ENCODE data around the gene MBLAC2.

DNA sequence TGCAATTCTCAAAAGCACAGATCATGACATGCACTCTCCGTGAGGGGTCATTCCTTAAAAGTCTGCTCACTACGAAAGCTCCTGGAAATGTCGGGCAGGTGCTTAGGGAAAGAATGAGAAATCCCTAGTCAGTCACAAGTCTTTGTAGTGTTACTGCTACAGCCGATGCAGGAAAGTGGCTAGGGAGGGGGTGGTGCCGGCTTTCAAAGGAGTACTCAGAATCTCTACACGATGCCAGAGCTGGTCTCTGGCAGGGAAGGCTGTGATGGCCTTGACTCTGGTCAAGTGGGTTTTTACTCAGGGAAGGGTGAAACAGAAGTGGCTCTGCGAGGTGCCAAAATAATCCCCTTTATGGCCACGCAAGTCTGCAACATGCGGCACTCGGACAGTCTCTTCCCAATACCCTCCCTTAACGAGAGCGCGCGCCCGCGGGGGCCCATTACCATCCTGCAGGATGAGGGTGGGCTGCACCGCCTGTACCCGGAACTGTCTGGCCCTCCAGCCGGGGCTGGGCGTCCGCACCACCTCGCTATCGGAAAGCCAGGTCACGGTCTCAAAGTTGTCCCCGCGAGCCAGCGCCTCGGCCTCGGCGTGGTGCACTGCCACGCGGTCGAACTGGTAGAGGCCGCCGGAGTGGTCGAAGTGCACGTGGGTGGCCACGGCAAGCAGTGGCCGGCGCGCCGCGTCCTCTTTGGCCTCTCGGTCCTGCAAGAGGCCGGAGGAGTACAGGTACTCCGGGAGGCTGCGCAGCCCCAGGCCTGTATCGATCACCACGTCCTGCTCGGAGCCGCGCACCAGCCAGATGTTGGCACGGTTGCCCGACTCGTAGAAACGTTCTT is 956 bp downstream of the MBLAC2 start:
- TF ChIP-seq REST (IDR thresholded peaks at IDR 0.05; ENCODE audit: insufficient read depth in 1 of 2, low read depth in 2 of 2, low read length in 2 of 2) (no peak), POLR2AphosphoS5 (IDR thresholded peaks at IDR 0.05; ENCODE audit: low read depth, low read length) (no peak), TAF1 (IDR thresholded peaks at IDR 0.05; ENCODE audit: borderline replicate concordance, insufficient read depth, low read length) (no peak; the same call in 1 of the 2 replicates), SIN3A (IDR thresholded peaks at IDR 0.05; ENCODE audit: borderline replicate concordance, insufficient read depth, low read length) (no peak)
